Measurements from ENCODE around the gene RPA1.

DNA sequence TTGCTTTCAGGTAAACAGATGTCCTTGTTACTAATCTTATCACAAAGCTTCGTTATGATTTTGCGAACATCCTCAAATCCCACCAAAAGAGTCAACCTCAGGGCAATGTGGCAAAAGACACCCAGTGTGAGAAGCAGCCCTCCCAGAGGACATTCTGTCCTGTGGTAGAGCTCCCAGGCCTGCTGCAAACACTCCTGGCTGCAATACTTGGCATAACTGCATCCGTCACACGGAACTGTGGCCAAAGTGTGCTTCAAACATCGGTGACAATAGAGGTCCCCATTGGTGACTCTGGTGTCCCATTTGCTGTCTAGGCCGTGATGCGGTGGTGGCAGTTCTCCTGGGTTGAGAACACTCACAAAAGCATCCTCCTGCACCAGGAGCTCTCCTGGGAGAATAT, 29.6 kb upstream of the RPA1 start:
- TF ChIP-seq, protein P1, sequence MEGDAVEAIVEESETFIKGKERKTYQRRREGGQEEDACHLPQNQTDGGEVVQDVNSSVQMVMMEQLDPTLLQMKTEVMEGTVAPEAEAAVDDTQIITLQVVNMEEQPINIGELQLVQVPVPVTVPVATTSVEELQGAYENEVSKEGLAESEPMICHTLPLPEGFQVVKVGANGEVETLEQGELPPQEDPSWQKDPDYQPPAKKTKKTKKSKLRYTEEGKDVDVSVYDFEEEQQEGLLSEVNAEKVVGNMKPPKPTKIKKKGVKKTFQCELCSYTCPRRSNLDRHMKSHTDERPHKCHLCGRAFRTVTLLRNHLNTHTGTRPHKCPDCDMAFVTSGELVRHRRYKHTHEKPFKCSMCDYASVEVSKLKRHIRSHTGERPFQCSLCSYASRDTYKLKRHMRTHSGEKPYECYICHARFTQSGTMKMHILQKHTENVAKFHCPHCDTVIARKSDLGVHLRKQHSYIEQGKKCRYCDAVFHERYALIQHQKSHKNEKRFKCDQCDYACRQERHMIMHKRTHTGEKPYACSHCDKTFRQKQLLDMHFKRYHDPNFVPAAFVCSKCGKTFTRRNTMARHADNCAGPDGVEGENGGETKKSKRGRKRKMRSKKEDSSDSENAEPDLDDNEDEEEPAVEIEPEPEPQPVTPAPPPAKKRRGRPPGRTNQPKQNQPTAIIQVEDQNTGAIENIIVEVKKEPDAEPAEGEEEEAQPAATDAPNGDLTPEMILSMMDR (conservative IDR thresholded peaks at IDR 0.05), result no peak
- TF ChIP-seq ZFX (IDR thresholded peaks at IDR 0.05), result no peak

Data from C4-2B (cell line).